Stimulated activated naive CD8-positive, alpha-beta T cell treated with anti-CD3 and anti-CD28 coated beads, Interleukin-15, Interleukin-2, amounts not matched to agents 100 ng/mL and 50 ng/mL, for 24 hours (primary cell): ENCODE results near the gene DYNC2H1.
A peak's percentile ranks its signal among the peaks of the same experiment; 100 is the strongest.

ENCODE experiments used
- H3K27ac Mint-ChIP-seq: one replicate; pipeline ENCODE4 v1.8.0; 2021; ENCODE audit warnings: mild to moderate bottlenecking, mixed read lengths
- H3K27me3 Mint-ChIP-seq: one replicate; pipeline ENCODE4 v1.8.0; 2021; ENCODE audit warnings: mixed read lengths
- H3K36me3 Mint-ChIP-seq: one replicate; pipeline ENCODE4 v1.8.0; 2021; ENCODE audit warnings: low read depth, mixed read lengths
- H3K4me1 Mint-ChIP-seq: one replicate; pipeline ENCODE4 v1.8.0; 2021; ENCODE audit warnings: low read depth, mixed read lengths
- H3K4me3 Mint-ChIP-seq: one replicate; pipeline ENCODE4 v1.8.0; 2021; ENCODE audit warnings: mild to moderate bottlenecking, mixed read lengths
- H3K9me3 Mint-ChIP-seq: one replicate; pipeline ENCODE4 v1.8.0; 2021; ENCODE audit warnings: mixed read lengths

DYNC2H1 gene

DNA sequence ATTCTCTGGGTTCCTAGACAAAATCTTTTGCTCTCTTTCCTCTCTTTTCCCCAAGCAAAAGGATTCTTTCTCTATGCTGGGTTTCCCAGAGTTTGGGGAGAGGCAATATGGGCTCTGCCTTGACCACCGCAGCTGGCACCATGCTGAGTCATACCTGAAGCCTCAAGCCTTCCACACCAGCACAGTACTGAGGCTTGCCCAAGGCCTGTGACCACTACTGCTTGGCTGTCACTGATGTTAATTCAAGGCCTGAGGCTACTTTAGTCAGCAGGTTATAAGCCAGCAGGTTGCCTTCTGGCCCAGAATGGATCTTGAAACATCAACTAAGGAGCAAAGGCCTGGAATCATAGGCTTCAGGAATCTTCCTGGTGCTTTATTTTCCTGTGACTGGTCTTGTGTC is 185.3 kb downstream of the DYNC2H1 start:
- H3K4me1 Mint-ChIP-seq = no peaks in the 10 kb centered on the region
- H3K4me3 Mint-ChIP-seq = no peak overlapping the region
- H3K27ac Mint-ChIP-seq = no peak overlapping the region
- peaks cover 19% of the 10 kb centered on the region for H3K36me3 Mint-ChIP-seq
- H3K27me3 Mint-ChIP-seq = no peaks in the 10 kb centered on the region
- H3K9me3 Mint-ChIP-seq = peaks cover 33% of the 10 kb centered on the region

DNA sequence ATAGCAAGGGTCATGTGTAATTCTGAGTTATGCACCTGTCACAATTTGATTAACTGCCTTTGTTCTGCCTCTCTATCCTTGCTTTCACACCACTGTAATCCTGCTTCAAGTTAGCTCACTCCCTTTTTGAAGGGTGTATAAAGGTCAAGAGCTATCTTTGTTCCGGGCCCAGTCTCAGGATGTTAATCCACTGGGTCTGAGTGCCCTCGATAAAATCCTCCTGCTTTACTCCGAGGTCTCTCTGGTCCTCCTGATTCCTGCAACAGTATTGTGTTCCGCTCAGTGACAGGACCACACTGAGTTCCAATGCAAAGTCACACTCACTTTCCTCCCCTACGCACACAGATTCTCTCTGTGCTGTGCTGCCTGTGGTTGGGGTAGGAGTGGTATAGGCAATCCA is 186.5 kb downstream of the DYNC2H1 start:
- peaks cover 31% of the 10 kb centered on the region for H3K9me3 Mint-ChIP-seq
- H3K27me3 Mint-ChIP-seq = no peaks in the 10 kb centered on the region
- H3K4me3 Mint-ChIP-seq = no peak overlapping the region
- no peaks in the 10 kb centered on the region for H3K4me1 Mint-ChIP-seq
- peaks cover 15% of the 10 kb centered on the region for H3K36me3 Mint-ChIP-seq
- H3K27ac Mint-ChIP-seq = no peak overlapping the region

DNA sequence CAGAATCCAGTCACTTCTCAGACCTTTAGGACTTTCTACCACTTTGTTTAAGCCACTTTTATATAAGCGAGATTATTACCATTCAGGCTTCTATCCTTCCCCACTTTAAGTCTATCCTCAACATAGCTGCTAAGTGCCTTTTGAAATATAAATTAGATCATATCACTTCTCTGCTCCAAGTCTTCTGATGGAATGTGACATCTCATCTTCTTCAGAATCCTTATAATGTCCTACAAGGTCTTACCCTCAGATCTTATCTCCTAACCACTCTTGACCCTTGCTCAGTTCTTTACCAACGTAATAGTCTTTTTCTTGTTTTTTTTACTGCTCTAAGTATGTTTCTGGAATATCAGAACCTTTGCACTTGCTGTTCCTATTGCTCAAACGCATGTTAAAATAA is 188.7 kb downstream of the DYNC2H1 start:
- no peaks in the 10 kb centered on the region for H3K4me1 Mint-ChIP-seq
- peaks cover 17% of the 10 kb centered on the region for H3K9me3 Mint-ChIP-seq
- H3K27me3 Mint-ChIP-seq = no peaks in the 10 kb centered on the region
- H3K4me3 Mint-ChIP-seq = no peak overlapping the region
- H3K36me3 Mint-ChIP-seq = peaks cover 11% of the 10 kb centered on the region
- H3K27ac Mint-ChIP-seq = no peak overlapping the region

DNA sequence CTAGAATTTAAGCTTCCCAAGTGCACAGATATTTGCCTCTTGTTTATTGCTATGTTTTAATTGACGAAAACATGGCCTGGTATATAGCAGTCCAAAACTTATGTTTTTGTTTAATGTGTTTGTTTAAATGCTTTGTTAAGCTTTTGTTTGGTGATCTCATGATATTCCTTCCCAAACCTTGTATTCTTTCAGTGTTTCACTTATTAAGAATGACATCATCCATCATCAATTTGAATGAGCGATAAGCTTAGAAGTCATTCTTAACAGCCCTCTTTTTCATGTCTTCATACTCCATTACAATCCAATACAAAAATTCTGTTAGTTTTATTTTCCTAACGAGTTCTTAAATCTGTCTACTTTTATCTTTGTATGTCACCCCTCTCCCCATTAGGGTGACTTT is 206.0 kb downstream of the DYNC2H1 start:
- H3K27me3 Mint-ChIP-seq = no peaks in the 10 kb centered on the region

DNA sequence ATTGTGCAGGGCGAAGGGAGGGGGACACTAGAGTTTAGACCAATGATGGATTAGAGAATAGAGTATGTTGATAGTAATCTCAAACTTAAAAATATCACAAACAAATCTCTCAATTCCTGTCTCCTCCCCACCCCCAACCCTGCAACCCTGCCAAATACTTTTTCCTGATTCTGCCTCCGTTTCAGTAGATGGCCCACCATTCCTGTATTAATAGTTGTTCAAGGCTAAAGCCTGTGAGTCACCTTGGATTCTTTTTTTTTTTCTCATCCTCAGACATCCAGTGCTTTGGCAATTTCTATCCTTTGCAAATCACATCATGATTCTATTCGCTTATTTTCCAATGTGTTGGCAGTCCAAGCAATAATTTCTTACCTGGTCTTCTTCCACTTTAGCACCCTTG is 207.9 kb downstream of the DYNC2H1 start:
- no peaks in the 10 kb centered on the region for H3K4me1 Mint-ChIP-seq
- no peaks in the 10 kb centered on the region for H3K9me3 Mint-ChIP-seq
- no peaks in the 10 kb centered on the region for H3K27me3 Mint-ChIP-seq

More for the DNA sequence above, 206.0 kb downstream of the DYNC2H1 start:
- no peaks in the 10 kb centered on the region for H3K4me1 Mint-ChIP-seq
- H3K9me3 Mint-ChIP-seq = no peaks in the 10 kb centered on the region
- no peak overlapping the region for H3K4me3 Mint-ChIP-seq
- no peak overlapping the region for H3K27ac Mint-ChIP-seq
- H3K36me3 Mint-ChIP-seq = no peaks in the 10 kb centered on the region

DNA sequence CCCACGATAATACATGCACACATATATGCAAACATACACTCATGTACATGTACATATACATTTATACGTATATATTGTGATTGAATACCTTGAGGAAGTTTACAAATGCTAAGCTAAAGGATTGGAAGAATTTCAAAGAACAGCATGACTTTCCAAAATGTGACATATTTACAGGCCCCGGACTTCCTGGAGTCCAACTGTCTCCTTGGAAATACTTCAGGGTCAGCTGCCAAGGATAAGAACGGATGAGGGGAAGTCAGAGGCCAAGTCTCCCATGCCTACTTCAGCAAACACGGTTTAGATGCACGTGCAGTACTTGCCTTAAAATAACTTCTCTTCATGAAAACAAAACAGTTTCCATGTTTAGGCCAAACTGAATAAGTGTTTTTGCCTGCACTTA is 213.6 kb downstream of the DYNC2H1 start:
- Mint-ChIP-seq H3K36me3 (no peaks in the 10 kb centered on the region), H3K4me3 (no peak overlapping the region), H3K27ac (no peak overlapping the region), H3K9me3 (no peaks in the 10 kb centered on the region), H3K27me3 (no peaks in the 10 kb centered on the region), H3K4me1 (peaks cover 5% of the 10 kb centered on the region)

More for the DNA sequence above, 207.9 kb downstream of the DYNC2H1 start:
- Mint-ChIP-seq H3K27ac (no peak overlapping the region), H3K4me3 (no peak overlapping the region), H3K36me3 (no peaks in the 10 kb centered on the region)

DNA sequence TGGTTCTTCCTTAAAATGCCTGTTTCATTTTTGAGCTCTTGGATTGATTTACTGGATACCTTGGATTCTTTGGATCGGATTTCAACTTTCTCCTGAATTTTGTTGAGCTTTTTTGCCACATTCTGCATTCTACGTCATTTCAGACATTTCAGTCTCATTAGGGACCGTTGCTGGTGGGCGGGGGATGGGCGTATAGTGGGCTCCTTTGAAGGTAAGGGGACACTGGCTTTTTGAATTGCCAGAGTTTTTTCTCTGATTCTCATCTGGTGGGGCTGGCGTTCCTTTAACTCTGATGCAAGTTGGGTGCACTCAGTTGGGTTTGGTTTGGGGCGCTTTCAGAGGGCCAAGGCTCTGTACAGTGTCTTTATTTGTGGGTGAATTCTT is 216.5 kb downstream of the DYNC2H1 start:
- peaks cover 5% of the 10 kb centered on the region for H3K4me1 Mint-ChIP-seq
- no peaks in the 10 kb centered on the region for H3K36me3 Mint-ChIP-seq
- no peak overlapping the region for H3K4me3 Mint-ChIP-seq
- H3K27me3 Mint-ChIP-seq = no peaks in the 10 kb centered on the region
- H3K9me3 Mint-ChIP-seq = no peaks in the 10 kb centered on the region
- no peak overlapping the region for H3K27ac Mint-ChIP-seq

DNA sequence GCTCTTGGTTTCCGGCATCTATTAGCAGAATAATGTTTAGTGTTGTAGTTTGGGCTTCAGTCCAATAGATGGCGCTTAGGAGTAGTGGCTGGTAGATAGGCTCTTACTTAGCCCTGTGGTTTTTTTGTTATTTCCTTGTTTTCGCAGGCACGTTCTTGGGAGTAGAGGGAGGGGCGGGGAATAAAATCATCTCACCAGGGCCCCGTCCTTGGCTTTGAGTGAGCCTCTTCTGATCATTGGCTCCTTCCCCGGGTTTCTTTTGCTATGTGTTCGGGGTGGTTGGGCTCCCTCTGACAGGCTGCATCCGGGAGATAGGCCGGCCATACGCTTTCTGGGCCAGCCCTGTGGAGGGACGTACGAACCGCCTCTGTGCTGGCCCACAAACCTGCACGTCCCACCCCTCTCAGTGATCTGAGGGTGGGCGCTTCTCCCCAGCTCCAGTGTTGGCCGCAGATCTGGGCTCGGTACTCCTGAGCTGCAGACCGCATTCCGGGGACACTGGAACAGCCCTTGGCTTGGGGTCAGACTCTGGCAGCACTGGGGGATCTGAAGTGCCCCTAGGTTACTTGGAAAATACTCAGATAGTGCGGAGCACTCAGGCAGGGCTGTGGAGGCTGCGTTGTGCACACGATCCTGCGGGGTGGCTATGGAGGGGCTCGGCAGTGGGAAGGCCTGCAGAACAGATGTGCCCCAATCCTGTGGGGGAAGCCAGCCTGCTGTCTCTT is 217.0 kb downstream of the DYNC2H1 start:
- Mint-ChIP-seq H3K36me3 (no peaks in the 10 kb centered on the region), H3K27ac (no peak overlapping the region), H3K4me1 (peaks cover 5% of the 10 kb centered on the region), H3K9me3 (no peaks in the 10 kb centered on the region), H3K4me3 (no peak overlapping the region), H3K27me3 (no peaks in the 10 kb centered on the region)

DNA sequence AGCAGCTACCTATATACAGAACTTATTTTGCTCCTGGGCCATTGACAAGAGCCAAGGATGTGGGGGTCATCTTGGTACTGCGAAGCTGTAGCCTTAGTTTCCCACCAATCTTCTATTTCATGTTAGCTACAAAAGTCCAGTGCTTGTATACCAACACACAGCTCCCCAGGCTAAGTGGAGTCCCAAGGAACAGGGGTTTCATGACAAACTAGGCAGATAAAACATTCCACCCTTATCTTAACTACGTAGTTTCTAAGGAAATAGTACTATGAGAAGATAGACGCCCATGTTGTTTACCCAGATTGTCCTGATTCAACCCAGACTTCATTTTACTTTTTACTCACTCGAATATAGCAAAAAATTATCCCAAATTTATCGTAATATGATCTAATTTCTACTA is 218.5 kb downstream of the DYNC2H1 start:
- peaks cover 11% of the 10 kb centered on the region for H3K4me1 Mint-ChIP-seq

DNA sequence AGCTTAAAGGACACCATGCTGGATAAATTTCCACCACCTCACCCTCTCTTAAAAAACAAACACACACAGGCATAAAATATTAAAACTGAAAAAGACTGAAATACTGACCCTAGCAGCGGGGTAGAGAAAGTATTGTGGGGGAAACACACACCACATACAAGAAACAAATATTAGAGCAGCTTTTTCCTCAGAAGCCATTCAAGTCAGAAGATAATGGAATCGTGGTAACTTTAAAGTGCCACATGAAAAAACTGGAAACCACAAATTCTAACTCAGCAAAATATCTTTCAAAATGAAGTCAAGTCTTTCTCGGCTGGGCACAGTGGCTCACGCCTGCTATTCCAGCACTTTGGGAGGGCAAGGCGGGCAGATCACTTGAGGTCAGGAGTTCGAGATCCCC is 223.2 kb downstream of the DYNC2H1 start:
- peaks cover 6% of the 10 kb centered on the region for H3K4me1 Mint-ChIP-seq
- H3K27me3 Mint-ChIP-seq = no peaks in the 10 kb centered on the region
- H3K4me3 Mint-ChIP-seq = no peak overlapping the region
- H3K27ac Mint-ChIP-seq = peak overlapping the region; percentile 28
- H3K9me3 Mint-ChIP-seq = no peaks in the 10 kb centered on the region
- H3K36me3 Mint-ChIP-seq = no peaks in the 10 kb centered on the region

More for the DNA sequence above, 218.5 kb downstream of the DYNC2H1 start:
- H3K4me3 Mint-ChIP-seq = no peak overlapping the region
- H3K27me3 Mint-ChIP-seq = no peaks in the 10 kb centered on the region
- no peaks in the 10 kb centered on the region for H3K36me3 Mint-ChIP-seq
- no peaks in the 10 kb centered on the region for H3K9me3 Mint-ChIP-seq
- H3K27ac Mint-ChIP-seq = no peak overlapping the region

DNA sequence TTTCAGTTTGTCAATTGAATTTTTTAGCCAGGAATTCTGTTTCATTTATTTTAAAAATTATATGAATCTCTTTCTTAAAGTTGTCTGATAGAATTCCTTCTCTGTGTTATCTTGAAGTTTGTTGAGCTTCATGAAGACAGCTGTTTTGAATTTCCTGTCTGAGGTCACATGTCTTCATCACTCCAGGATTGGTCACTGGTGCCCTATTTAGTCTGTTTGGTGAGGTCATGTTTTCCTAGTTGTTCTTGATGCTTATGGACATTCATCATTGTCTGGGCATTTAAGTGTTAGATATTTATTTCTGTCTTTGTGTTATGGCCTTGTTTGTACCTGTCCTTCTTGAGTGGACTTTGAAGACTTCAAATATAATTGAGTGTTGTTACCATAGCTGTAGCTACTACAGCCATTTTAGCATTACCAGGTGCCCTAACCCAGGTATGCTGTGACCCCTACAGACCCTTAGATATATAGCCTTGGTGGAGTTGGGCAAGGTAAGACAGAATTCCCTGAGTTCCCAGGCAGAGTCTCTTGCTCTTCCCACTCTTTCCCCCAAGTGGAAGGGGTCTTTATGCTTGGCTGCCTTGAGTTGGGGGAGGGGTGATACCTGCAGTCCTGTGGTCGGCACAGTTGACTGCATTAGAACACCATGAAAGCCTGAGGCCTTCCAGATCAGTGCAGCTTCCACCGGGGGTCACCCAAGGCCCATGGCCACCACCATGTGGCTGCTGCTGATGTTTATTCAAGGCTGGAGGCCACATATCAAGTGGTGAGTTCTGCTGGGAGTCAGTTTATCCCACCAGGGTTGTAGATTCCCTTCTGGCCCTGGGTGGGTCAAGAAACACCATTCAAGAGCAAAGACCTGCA is 229.6 kb downstream of the DYNC2H1 start:
- Mint-ChIP-seq H3K36me3 (no peaks in the 10 kb centered on the region), H3K9me3 (no peaks in the 10 kb centered on the region), H3K4me1 (no peaks in the 10 kb centered on the region), H3K27me3 (no peaks in the 10 kb centered on the region), H3K27ac (no peak overlapping the region), H3K4me3 (no peak overlapping the region)

DNA sequence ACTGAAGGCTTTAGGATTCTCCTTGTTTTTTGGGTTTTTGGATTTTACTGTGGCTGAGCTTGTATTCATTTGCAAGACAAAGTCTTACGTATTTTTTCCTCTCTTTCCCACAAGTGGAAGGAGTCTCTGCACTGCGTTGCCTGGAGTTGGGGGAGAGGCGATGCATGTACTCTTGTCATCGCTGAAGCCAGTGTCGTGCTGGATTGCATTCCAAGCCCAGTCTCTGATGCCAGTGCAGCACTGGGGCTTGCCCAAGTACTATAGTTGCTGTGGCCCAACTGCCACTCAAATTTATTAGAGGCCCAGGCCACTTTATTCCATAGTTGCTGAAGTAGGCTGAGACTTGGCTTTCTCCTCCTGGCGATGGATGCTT is 230.2 kb downstream of the DYNC2H1 start:
- no peak overlapping the region for H3K27ac Mint-ChIP-seq
- H3K36me3 Mint-ChIP-seq = no peaks in the 10 kb centered on the region
- H3K4me1 Mint-ChIP-seq = no peaks in the 10 kb centered on the region
- H3K9me3 Mint-ChIP-seq = no peaks in the 10 kb centered on the region
- H3K27me3 Mint-ChIP-seq = no peaks in the 10 kb centered on the region
- H3K4me3 Mint-ChIP-seq = no peak overlapping the region

DNA sequence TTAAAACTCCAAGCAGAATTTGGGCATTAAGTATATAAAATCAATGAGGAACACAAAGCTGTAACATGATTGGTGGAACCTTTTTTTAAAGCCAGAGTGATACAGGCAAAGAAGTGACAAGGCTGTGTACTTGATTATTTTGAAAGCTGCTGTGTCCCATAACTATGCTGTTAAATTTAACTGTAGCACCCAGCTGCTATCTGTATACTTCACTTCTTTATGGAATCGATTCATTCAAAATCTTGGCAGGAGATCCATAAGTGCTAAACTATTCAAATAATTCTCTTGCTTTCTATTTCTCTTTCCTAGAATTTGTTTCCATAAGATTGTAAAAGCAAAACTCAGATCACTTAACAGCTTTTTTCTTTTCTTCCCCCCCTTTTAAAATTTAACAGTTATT is 231.7 kb downstream of the DYNC2H1 start:
- Mint-ChIP-seq H3K36me3 (no peaks in the 10 kb centered on the region), H3K27me3 (no peaks in the 10 kb centered on the region)

DNA sequence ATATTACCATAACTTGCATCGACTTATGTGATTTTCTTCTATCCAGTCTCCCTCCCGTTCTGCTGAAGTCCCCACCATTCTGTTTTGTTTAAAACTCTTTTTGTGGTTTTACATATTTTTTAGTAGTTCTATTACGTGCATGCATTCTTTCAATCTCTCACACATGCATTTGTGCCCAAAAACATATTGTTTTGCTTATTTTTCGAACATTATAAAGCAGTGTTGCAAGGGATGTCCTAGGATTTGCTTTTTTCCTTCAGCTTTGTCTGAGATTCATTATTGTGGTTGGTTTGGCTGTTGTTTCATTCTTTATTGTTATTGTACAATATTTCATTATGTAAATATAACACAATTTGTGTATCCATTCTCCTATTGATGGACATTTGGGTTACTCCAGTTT is 235.7 kb downstream of the DYNC2H1 start:
- H3K27ac Mint-ChIP-seq = no peak overlapping the region
- H3K9me3 Mint-ChIP-seq = no peaks in the 10 kb centered on the region
- no peaks in the 10 kb centered on the region for H3K27me3 Mint-ChIP-seq
- no peaks in the 10 kb centered on the region for H3K36me3 Mint-ChIP-seq
- H3K4me3 Mint-ChIP-seq = no peak overlapping the region
- H3K4me1 Mint-ChIP-seq = no peaks in the 10 kb centered on the region

More for the DNA sequence above, 231.7 kb downstream of the DYNC2H1 start:
- H3K27ac Mint-ChIP-seq = no peak overlapping the region
- no peaks in the 10 kb centered on the region for H3K4me1 Mint-ChIP-seq
- H3K9me3 Mint-ChIP-seq = no peaks in the 10 kb centered on the region
- H3K4me3 Mint-ChIP-seq = no peak overlapping the region

DNA sequence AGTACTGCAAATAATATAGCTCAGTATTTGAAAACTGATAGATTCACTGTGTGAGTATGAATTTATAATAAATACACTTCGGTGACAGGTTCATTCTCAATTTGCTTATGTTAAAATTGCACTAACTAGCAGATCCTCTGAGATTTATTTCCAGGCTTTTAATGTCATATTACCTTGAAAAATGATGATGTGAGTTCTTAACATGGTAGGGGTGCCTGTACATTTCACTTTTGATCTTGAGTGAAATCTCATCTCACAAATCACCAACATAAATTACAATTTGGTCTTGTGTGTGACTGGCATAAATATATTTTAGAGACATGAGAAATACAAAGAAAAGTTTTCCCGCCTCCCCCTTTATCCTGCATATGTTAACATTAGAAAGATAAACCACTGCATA is 240.4 kb downstream of the DYNC2H1 start:
- H3K27ac Mint-ChIP-seq = no peak overlapping the region
- no peak overlapping the region for H3K4me3 Mint-ChIP-seq
- H3K27me3 Mint-ChIP-seq = no peaks in the 10 kb centered on the region
- H3K4me1 Mint-ChIP-seq = no peaks in the 10 kb centered on the region
- H3K9me3 Mint-ChIP-seq = no peaks in the 10 kb centered on the region
- H3K36me3 Mint-ChIP-seq = no peaks in the 10 kb centered on the region
